ENCODE data around the gene R3HDM2. TPM values are rescaled to one million over a fixed set of nuclear protein-coding genes. Genes with fewer than 3 reads are reported as not detected.

R3HDM2 gene
- total RNA-seq, 1 donor from 2014 or later: 32.9 TPM

DNA sequence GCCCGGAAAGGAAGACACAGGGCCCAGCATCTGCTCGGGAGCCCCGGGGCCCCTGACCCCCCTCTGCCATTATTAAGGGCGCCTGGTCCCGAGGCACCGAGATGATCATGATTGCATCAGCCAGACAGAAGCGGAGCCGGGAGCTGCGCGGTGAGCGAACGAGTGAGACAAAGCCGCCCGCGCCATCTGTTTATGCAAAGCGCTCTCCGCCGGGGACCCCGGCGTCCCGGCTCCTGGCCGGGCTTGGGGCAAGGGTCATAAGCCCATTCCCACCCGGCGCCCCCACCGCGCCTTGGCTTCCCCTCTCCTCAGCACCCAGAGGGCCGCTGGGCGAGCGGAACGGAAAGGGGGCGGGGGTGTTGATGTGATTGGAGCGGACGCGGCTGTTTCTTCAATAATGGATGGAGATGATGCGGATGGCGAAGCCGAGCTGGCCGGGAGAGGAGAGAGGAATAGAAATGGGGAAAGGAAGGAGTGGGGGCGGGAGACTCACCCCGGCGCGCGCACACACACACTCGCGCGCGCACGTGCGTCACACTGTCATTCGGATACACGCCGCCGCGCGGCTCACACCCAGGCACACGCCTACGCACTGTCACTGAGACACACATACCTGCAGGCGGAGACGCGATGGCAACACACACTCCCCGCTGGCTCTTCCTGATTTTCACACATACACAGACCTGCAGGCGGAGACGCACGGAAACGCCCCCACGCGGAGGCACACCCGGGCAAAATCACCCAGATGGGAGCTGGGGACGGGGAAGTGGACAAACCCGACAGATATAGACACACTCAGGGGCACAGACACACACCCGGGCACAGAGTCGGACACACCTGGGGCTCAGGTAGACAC is 190.5 kb downstream of the R3HDM2 start:
- no peak for DNase-seq

DNA sequence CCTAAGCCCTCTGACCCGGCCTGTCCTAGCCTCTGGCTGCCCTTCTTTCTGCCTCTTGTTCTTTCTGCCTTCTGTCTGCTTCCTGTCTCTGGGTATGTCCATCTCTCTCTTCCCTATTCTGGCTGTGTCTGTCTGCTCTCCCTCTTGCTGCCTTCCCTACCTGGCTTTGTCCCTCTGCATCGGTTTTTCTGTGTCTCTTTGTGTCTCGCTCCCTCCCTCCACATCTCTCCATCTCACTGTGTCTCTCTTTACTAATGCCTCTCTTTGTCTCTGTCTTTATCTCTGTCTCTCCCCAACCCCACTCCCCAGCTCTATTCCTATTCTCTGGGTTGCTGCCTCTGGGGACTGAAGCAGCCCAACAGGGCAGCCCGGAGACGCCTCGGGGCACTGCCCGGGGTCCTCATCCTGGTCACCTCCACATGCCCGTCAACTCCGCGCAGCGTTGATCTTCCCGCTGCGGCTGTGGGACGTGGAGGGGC is 191.2 kb downstream of the R3HDM2 start:
- DNase-seq: no peak

DNA sequence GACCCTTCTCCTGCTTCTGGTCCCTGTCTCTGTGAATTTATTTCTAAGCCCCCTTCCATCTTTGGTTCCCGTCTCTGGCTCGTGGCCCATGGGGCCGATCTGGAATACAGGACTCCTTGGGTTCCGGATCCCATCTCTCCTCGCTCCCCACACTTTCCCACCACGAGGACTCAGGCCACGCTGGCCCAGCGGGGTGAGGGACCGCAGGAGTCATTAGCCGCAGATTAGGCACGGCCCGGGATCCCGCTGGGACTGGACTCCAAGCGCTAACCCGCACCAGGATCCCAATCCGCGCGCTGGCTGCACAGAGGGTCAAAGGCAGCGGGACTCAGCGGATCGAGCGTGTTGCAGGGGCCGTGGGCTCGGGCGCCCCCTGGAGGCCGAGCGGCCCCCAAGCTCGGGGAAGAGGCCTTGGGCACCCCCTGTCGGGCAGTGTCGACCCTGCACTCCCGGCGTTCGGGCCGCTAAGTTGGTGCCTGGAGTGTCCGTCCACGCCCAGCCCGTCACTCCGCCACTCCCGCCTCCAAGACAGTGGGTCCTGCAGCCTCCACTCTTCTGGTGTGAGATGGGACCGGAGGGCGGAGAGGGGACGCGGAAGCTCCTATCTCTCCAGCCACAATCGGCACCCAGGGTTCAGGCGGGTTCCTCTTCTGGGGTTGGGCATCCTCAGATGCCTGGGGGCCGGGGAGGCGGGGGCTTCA is 191.8 kb downstream of the R3HDM2 start:
- peak; percentile 79 for DNase-seq

DNA sequence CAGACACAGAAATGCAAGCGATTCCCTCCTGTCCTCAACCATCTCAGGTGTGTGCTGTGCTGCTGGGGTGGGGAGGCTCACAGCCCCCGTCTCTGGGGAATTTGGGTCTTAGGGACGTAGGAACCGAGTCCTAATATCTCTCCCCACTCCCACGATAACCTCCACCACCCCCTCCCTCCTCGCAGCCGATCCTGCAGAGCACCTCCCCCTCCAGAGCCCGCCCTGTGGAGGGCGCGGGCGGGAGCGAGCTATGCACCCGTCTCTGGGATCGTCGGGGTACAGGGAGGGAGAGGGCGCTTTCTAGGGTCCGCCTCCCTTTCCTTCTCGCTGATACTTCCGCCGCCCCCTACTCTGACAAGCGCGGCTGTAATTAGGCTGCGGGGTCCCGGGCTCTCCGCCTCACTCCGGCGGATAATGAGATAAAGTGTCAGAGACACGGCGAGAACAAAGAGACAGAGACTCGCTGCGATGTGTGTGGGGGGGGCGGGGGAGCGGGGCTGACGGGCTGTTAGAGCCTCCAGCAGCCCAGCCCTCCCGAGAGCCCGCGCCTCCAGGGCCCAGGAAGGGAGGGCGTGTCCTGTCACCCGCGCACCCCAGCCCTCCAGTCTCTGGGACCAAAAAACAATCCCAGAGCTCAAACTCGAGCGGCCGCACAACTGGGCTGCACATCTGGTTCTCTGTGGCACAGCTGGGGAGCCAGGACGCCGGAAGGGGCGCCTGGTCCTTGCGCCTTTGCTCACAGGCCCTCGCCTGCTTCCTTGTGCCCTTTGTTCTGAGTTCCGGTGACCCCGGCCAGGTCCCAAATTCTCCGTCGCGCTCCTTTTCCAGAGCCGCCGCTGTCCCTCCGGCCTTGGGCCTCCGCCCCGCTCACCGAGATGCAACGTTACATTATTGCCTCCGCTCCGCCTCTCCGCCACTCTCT is 192.7 kb downstream of the R3HDM2 start:
- DNase-seq: no peak

DNA sequence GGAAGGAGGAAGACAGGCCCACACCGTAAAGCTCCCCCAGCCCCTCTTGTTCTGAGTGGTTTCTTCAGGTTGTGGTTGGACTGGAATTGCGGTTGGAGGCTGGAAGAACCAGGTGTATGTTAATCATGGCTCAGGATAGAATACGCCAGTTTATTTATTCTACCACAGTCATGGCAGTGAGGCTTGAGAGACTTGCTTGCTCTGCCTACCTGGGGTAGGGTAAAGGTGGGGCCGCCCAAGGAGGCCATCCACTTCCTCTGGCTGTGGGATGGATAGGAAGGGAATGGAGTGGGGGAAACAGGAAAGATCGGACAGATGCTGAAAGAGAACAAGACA is 193.3 kb downstream of the R3HDM2 start:
- DNase-seq: no peak

DNA sequence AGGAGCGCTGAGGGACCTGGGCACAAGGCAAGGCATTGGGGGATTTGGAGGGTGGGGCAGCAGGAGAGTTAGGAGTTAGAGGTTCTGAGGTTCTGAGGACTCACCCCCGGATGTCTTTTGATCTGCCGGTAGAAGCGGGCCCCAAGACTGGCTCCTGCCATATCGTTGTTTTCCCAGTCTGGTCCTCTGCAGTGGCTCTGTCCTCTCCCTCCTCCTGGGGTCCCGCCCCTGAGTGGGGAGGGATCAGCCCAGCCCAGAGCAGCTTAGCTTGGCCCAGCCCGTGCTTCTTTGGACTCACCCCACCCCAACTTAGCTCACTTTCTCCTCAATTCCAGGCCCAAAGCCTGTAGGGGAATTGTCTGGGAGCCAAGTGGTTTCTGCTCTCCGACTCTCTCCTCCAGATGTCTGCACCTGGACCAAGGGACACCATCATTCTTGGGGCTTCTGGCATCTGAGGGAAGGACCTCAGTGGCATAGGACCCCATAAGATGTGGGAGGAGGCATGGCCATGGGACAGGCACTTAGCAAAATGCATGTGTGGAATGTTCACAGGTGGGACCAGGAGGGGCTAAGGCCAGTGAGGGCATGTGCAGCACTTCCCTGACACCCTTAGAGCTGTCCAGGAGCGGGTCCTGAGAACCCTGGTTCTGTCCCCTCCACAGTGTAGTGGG is 193.8 kb downstream of the R3HDM2 start:
- DNase-seq: no peak

DNA sequence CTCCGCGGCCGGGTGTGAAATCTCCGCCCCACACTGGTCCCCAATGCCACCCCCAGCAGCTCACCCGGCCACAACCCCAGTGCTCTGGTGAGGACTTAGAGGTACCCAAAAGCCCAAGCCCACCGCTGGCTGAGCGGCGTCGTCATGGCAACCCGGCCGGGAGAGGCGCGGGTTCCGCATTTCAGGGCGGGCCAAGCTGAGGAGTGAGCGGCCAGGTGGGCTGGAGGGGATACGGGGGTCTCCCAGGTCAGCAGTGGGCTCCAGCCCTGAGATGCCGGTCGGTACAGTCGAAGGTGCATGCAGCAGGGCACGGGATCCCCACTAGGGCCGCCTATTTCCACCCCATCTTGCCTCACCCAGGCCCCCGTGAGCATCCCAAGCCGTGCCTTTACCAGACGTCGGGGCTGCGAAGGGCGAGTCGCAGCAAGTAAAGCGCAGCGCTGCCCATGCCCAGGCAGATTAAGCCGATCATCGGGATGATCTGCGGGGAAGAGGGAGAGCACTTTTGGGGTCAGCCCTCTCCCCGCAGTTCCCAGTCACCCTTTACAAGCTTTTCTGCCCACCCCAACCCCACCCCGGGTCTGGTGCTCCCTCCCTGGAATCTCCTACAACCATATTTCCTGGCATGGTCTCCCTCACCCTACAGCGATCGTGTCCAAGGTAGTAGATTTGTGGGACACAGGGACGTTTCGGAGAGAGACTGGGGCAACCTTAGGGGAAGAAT is 194.5 kb downstream of the R3HDM2 start:
- DNase-seq: no peak

DNA sequence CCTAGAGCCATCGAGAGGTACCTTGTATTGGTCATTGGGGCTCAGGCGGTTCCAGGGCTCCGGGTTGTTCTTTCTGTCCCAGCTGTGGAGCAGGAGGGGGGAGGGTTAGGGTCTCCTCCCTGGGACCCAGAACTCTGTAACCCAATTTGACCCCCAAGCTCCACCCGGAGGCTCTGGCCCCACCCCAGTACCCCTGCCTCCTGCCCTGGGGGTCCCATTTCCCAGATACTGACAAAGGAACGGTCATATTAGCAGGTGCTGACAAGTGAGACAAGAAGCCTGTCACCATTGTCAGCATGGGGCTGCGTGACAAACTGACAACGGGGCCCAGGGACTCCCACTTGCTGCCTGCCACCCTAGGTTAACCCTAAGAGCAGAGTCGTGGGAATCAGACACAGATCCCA is 195.1 kb downstream of the R3HDM2 start:
- DNase-seq: no peak

DNA sequence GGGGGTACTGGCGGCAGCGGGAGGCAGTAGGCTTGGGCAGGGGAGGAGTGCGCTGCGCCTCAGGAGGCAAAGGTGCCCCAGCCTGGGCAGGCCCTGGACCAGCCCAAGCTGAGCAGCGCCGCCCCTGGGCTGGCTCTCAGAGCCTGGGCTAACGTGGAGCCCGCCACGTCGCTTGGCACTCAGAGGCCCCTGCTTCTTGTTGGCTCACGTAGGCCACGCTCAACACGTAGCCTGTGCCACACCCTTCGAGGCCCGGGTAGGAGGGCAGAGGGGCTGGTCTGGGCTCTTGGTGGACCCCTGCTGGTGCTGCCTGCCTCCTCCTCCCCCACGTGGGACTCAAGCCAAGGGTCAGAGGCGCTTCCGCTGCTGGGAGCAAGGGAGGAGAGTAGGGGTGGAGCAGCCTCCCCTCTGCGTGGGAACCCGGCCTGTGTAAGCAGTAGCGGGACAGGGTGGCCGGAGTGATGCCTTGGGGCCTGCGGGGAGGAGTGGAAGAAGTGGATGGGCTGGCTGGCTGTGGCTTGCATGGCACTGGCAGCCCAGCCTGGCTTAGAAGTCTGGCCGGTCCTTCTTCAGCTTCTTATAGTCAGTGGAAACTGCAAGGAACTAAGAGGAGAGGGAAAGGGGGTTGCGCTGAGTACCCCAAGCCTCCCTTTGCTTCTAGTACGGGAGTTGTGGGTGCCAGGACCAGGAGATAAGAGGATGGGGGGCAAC is 195.7 kb downstream of the R3HDM2 start:
- DNase-seq: no peak

DNA sequence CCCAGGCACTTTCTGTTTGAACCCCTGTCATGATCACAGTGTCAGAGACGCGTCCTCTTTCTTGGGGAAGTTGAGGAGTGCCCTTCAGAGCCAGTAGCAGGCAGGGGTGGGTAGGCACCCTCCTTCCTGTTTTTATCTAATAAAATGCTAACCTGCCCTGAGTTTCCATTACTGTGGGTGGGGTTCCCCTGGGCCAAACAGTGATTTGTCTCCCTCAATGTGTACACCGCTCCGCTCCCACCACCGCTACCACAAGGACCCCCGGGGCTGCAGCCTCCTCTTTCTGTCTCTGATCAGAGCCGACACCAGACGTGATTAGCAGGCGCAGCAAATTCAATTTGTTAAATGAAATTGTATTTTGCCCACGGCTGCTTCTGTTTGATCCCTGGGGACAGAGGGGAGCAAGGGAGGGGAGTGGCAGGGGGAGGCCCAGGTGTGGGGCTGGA is 196.2 kb downstream of the R3HDM2 start:
- no peak for DNase-seq

DNA sequence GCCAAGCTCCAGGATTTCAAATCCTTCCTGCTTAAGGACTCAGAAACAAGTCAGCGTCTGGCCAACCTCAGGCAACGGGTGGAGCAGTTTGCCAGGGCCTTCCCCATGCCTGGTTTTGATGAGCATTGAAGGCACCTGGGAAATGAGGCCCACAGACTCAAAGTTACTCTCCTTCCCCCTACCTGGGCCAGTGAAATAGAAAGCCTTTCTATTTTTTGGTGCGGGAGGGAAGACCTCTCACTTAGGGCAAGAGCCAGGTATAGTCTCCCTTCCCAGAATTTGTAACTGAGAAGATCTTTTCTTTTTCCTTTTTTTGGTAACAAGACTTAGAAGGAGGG is 196.6 kb downstream of the R3HDM2 start:
- no peak for DNase-seq

DNA sequence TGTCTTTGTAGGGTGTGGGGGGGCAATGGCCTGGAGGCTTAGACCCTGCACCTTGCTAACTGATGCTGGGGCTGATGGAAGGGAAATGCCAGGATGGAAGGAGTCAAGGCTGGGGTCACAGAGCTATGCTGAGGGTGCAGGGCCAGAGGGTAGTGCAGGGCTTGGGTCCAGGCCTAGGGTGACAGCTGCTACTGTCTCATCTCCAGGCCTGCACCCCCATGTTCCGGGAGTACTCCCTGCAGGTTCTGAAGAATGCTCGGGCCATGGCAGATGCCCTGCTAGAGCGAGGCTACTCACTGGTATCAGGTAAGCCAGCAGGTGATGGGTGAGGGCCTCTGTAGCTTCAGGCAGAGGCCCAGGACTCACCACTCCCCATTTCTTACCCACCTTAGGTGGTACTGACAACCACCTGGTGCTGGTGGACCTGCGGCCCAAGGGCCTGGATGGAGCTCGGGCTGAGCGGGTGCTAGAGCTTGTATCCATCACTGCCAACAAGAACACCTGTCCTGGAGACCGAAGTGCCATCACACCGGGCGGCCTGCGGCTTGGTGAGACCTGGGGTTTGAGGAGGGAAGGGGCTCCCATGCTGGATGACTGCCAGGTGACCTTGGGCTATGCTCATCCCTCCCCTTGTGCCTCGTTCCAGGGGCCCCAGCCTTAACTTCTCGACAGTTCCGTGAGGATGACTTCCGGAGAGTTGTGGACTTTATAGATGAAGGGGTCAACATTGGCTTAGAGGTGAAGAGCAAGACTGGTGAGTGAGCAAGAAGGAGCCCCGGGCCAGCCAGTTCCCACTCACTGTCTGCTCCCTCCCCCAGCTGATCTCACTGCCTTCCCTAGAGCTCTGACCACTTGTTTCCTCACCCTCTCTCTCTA is 197.2 kb downstream of the R3HDM2 start:
- no peak for DNase-seq

DNA sequence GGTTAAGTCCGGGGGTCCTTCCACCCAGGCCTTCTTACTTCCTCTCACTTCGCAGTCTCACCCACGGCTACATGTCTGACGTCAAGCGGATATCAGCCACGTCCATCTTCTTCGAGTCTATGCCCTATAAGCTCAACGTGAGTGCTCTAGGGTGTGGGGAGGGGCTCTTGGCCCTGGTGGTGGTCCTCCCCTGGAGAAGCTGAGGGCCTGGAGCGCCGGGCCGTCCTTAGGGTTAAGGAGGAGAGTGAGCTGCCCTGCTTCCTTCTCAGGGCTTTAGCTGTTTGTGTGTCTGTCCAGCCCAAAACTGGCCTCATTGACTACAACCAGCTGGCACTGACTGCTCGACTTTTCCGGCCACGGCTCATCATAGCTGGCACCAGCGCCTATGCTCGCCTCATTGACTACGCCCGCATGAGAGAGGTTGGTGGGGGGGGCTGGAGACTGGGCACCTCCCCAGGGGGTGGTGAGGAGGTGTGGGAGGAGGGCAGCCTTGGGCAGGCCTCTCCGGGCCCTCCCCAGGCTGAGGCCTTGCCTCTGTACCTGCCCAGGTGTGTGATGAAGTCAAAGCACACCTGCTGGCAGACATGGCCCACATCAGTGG is 198.6 kb downstream of the R3HDM2 start:
- DNase-seq: no peak

DNA sequence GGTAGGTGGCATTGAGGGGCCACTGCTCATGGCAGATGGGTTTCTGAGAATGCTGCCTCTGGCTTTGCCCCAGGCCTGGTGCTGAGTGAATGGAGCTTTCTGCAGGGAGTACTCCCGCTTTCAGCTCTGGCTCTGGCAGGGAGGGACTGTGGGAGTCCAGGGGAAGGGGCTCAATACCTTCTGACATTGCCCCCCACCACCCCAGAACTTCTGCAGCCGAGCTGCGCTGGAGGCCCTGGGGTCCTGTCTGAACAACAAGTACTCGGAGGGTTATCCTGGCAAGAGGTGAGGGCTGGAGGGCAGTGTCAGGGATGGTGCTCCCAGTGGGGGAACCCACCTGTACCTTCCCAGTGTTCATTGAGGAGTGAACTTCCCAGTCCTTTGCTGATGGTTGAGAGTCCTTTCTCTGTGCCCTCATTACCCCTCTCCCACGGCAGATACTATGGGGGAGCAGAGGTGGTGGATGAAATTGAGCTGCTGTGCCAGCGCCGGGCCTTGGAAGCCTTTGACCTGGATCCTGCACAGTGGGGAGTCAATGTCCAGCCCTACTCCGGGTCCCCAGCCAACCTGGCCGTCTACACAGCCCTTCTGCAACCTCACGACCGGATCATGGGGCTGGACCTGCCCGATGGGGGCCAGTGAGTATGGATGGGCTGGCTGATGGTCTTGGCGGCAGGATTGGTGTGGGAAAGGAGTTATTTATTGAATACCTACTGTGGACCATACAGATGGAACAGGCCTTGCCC is 199.4 kb downstream of the R3HDM2 start:
- no peak for DNase-seq

DNA sequence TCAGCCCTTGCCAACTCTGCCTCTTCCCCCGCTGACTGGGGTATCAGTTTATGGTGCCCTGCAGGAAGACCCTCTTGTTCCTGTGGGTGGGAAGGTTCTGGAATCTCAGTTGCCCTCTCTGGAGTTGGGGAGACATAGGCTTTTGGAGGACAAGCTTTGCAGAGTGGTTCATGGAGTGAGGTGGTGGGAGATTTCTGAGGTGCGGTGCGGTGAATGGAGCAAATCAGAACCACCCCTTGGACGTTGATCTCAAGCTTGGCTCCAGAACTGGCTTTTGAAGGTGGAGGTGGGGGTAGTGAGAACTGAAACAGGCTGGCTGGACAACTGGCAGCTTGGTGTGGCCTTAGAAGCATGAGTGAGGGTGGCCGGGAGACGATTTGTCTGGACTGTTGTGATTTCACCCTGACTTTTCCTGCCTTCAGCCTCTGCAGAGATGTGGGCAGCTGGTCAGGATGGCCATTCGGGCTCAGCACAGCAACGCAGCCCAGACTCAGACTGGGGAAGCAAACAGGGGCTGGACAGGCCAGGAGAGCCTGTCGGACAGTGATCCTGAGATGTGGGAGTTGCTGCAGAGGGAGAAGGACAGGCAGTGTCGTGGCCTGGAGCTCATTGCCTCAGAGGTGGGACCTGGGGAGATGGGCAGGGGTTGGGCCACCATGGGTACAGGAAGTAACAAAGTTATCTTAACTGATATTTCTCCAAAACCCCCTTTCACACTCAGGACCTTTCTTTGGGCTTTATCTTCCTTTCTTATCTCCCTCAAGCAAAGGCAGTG is 200.3 kb downstream of the R3HDM2 start:
- no peak for DNase-seq

DNA sequence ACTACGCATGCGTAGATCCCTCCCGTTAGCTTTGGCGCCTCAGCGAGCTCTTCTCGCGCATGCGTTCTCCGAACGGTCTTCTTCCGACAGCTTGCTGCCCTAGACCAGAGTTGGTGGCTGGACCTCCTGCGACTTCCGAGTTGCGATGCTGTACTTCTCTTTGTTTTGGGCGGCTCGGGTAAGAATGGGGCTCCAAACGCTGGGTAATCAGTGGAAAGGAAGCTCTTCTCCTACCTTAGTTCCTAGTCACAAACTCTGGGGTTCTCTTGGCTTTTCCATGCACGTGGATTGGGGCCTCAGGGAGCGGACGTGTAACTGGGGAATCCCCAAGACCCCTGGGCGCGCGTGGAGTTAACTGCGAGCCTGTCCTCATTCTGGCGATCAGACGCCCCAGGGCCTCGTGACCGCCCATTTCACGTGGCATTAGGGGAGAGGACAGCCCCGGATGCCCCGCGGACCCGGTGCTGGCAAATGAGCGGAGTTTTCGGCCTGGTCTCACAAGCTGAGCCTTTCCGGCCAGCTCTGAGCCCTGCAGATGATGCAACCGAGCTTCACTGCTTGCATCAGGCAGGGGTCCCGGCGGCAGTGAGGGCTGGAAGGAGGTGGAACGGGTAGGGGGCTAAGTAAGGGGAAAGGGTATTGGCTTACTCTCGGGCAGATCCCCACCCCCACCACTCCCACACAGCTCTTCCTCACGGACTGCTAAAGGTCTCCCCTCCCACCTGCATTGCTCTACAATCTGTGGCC is 201.0 kb downstream of the R3HDM2 start, which contains the start of gene SHMT2:
TSS of gene SHMT2 (plus strand) at position 78 of the 747 bp plus-strand sequence. CDS start at position 146, 68 bp downstream.
- peak; percentile 94 for DNase-seq

Measured in skin of body (tissue), 2 donors.